ENCODE results near the gene CCDC57.
"Not testable (repeated sequence)": the region's sequence is repeated elsewhere in the genome, so short reads cannot be mapped to it uniquely, and the experiment has no call there.

CCDC57 gene

GRCh38 chr17:82256242-82256885 lies 43.7 kb upstream of the CCDC57 start:
- Mint-ChIP-seq H3K9me3 (no peaks in the 10 kb centered on the region), H3K4me1 (no peaks in the 10 kb centered on the region)
- no peak for TF ChIP-seq CTCF (IDR thresholded peaks at IDR 0.05; ENCODE audit: unreplicated experiment in 3 of 3)

GRCh38 chr17:82255402-82255972 lies 42.8 kb upstream of the CCDC57 start:
- no peak for TF ChIP-seq CTCF (IDR thresholded peaks at IDR 0.05; ENCODE audit: unreplicated experiment in 3 of 3)
- Mint-ChIP-seq H3K9me3 (no peaks in the 10 kb centered on the region), H3K27ac (peak overlapping the region in 2 of 3 experiments; percentile 5 to 10), H3K4me1 (no peaks in the 10 kb centered on the region), H3K27me3 (ENCODE audit: low read depth) (no peaks in the 10 kb centered on the region), H3K36me3 (ENCODE audit: low read depth) (peaks cover 82% of the 10 kb centered on the region), H3K4me3 (no peak overlapping the region)

More at GRCh38 chr17:82256242-82256885, 43.7 kb upstream of the CCDC57 start:
- Mint-ChIP-seq H3K4me3 (no peak overlapping the region), H3K27me3 (ENCODE audit: low read depth) (no peaks in the 10 kb centered on the region), H3K27ac (no peak overlapping the region), H3K36me3 (ENCODE audit: low read depth) (peaks cover 82% of the 10 kb centered on the region)

GRCh38 chr17:82254746-82255145 lies 42.1 kb upstream of the CCDC57 start:
- not testable (repeated sequence) for H3K27ac Mint-ChIP-seq; H3K27me3 Mint-ChIP-seq (ENCODE audit: low read depth); H3K4me3 Mint-ChIP-seq; H3K9me3 Mint-ChIP-seq; H3K4me1 Mint-ChIP-seq
- peaks cover 77% of the 10 kb centered on the region for H3K36me3 Mint-ChIP-seq (ENCODE audit: low read depth)

- not testable (repeated sequence) for H3K27me3 Mint-ChIP-seq (ENCODE audit: low read depth); H3K27ac Mint-ChIP-seq; H3K9me3 Mint-ChIP-seq; H3K4me3 Mint-ChIP-seq; H3K4me1 Mint-ChIP-seq
- peaks cover 73% of the 10 kb centered on the region for H3K36me3 Mint-ChIP-seq (ENCODE audit: low read depth)
These were observed 41.5 kb upstream of the CCDC57 start for GRCh38 chr17:82254096-82254495.

- no peaks in the 10 kb centered on the region for H3K27me3 Mint-ChIP-seq (ENCODE audit: low read depth)
- H3K4me1 Mint-ChIP-seq = no peaks in the 10 kb centered on the region
- no peak overlapping the region for H3K4me3 Mint-ChIP-seq
- TF ChIP-seq CTCF (IDR thresholded peaks at IDR 0.05; ENCODE audit: unreplicated experiment in 3 of 3) = no peak
- peaks cover 73% of the 10 kb centered on the region for H3K36me3 Mint-ChIP-seq (ENCODE audit: low read depth)
- H3K9me3 Mint-ChIP-seq = no peaks in the 10 kb centered on the region
- no peak overlapping the region for H3K27ac Mint-ChIP-seq
These were observed 40.5 kb upstream of the CCDC57 start for GRCh38 chr17:82253179-82253544.

- TF ChIP-seq CTCF (IDR thresholded peaks at IDR 0.05; ENCODE audit: unreplicated experiment in 3 of 3) = no peak
- Mint-ChIP-seq H3K27ac (no peak overlapping the region), H3K4me3 (no peak overlapping the region), H3K36me3 (ENCODE audit: low read depth) (peaks cover 75% of the 10 kb centered on the region), H3K27me3 (ENCODE audit: low read depth) (no peaks in the 10 kb centered on the region), H3K9me3 (no peaks in the 10 kb centered on the region), H3K4me1 (no peaks in the 10 kb centered on the region)
These were observed 40.0 kb upstream of the CCDC57 start for GRCh38 chr17:82252511-82253178.

All from nephron (organoid).